HEK293 (cell line): Measurements from ENCODE around the gene SLC30A1.

Experiments used
- CTCF ChIA-PET: fragments of 350-600 bp; formaldehyde crosslinking; extraction: SDS; loops from one replicate; lab custom pipeline; 2021; ENCODE audit warnings: antibody characterized with exemption; lab: Yijun Ruan, JAX
- POLR2A ChIA-PET: fragments of 300-600 bp; formaldehyde crosslinking; extraction: SDS; loops from one replicate; lab custom pipeline; 2020; ENCODE audit warnings: antibody characterized with exemption, inconsistent platforms; lab: Yijun Ruan, JAX
- H3K27ac ChIP-seq: fragments of 200-500 bp; sonication (Bioruptor generic); 2 replicates; pipeline ENCODE4 v1.5.1; 2014; ENCODE audit warnings: low read depth, low read length, control low read depth, inconsistent platforms; ENCODE audit errors: extremely low read depth
- H3K36me3 ChIP-seq, 2 experiments: fragments of 200-500 bp in 1 of 2; sonication (Bioruptor generic) in 1 of 2; 1 replicate in 1 of 2; 2 replicates in 1 of 2; pipeline ENCODE4 v1.5.1; 2014 to 2017; ENCODE audit warnings: inconsistent platforms in 2 of 2, low read length in 2 of 2; ENCODE audit not compliant: control insufficient read depth in 2 of 2, insufficient read depth in 1 of 2
- H3K4me1 ChIP-seq: fragments of 200-500 bp; sonication (Bioruptor generic); 2 replicates; pipeline ENCODE4 v1.5.1; 2014; ENCODE audit warnings: mild to moderate bottlenecking, low read length, inconsistent platforms; ENCODE audit not compliant: control insufficient read depth, insufficient read depth
- H3K4me3 ChIP-seq: 2 replicates; pipeline ENCODE4 v1.5.1; 2011; ENCODE audit warnings: low read depth, mild to moderate bottlenecking, control low read depth, low read length, moderate library complexity
- H3K9me3 ChIP-seq: fragments of 200-500 bp; sonication (Bioruptor generic); 2 replicates; pipeline ENCODE4 v1.5.1; 2014; ENCODE audit warnings: low read depth, low read length, inconsistent platforms; ENCODE audit not compliant: control insufficient read depth, insufficient read depth
- BCL6B ChIP-seq: fragments of 450-650 bp; formaldehyde crosslinking; IDR thresholded peaks from 2 replicates; pipeline ENCODE4 v1.5.1; 2017; ENCODE audit warnings: missing biosample characterization, missing genetic modification characterization
- FEZF1 ChIP-seq: fragments of 450-650 bp; formaldehyde crosslinking; IDR thresholded peaks from 2 replicates; pipeline ENCODE4 v1.5.1; 2016; ENCODE audit warnings: missing biosample characterization, missing genetic modification characterization
- MZF1 ChIP-seq: fragments of 450-650 bp; formaldehyde crosslinking; IDR thresholded peaks from 2 replicates; pipeline ENCODE4 v1.5.1; 2017; ENCODE audit warnings: missing biosample characterization, missing genetic modification characterization, borderline replicate concordance
- OSR2 ChIP-seq: fragments of 450-650 bp; formaldehyde crosslinking; IDR thresholded peaks from 2 replicates; pipeline ENCODE4 v1.5.1; 2016; ENCODE audit warnings: missing biosample characterization, missing genetic modification characterization
- ZBTB10 ChIP-seq: fragments of 450-650 bp; formaldehyde crosslinking; IDR thresholded peaks from 2 replicates; pipeline ENCODE4 v1.5.1; 2016; ENCODE audit warnings: missing biosample characterization, missing genetic modification characterization
- ZBTB48 ChIP-seq: fragments of 450-650 bp; formaldehyde crosslinking; IDR thresholded peaks from 2 replicates; pipeline ENCODE4 v1.5.1; 2016; ENCODE audit warnings: missing biosample characterization, missing genetic modification characterization
- ZNF132 ChIP-seq: fragments of 450-650 bp; formaldehyde crosslinking; IDR thresholded peaks from 2 replicates; pipeline ENCODE4 v1.5.1; 2017; ENCODE audit warnings: missing biosample characterization, missing genetic modification characterization, borderline replicate concordance
- ZNF133 ChIP-seq: fragments of 450-650 bp; formaldehyde crosslinking; IDR thresholded peaks from 2 replicates; pipeline ENCODE4 v1.5.1; 2016; ENCODE audit warnings: missing biosample characterization, missing genetic modification characterization
- ZNF148 ChIP-seq: fragments of 450-650 bp; formaldehyde crosslinking; IDR thresholded peaks from 2 replicates; pipeline ENCODE4 v1.5.0; 2017; ENCODE audit warnings: missing biosample characterization, missing genetic modification characterization, borderline replicate concordance
- ZNF335 ChIP-seq: fragments of 450-650 bp; formaldehyde crosslinking; conservative IDR thresholded peaks from 2 replicates; pipeline ENCODE4 v1.5.1; 2016; ENCODE audit warnings: missing biosample characterization, missing genetic modification characterization
- ZNF544 ChIP-seq: fragments of 450-650 bp; formaldehyde crosslinking; IDR thresholded peaks from 2 replicates; pipeline ENCODE4 v1.5.0; 2017; ENCODE audit warnings: missing biosample characterization, missing genetic modification characterization
- ZNF621 ChIP-seq: fragments of 450-650 bp; formaldehyde crosslinking; IDR thresholded peaks from 2 replicates; pipeline ENCODE4 v1.5.1; 2017; ENCODE audit warnings: missing biosample characterization, missing genetic modification characterization
- ZNF645 ChIP-seq: fragments of 450-650 bp; formaldehyde crosslinking; IDR thresholded peaks from 2 replicates; pipeline ENCODE4; 2016; ENCODE audit warnings: missing biosample characterization, missing genetic modification characterization
- ZNF670 ChIP-seq: fragments of 450-650 bp; formaldehyde crosslinking; IDR thresholded peaks from 2 replicates; pipeline ENCODE4 v1.5.1; 2016; ENCODE audit warnings: missing biosample characterization, missing genetic modification characterization, low read depth
- ZNF768 ChIP-seq: fragments of 450-650 bp; formaldehyde crosslinking; IDR thresholded peaks from 2 replicates; pipeline ENCODE4 v1.5.1; 2018; ENCODE audit warnings: missing biosample characterization, mild to moderate bottlenecking, missing genetic modification characterization
- ZNF776 ChIP-seq: fragments of 450-650 bp; formaldehyde crosslinking; IDR thresholded peaks from 2 replicates; pipeline ENCODE4 v1.5.0; 2017; ENCODE audit warnings: missing biosample characterization, missing genetic modification characterization, borderline replicate concordance
- ZNF785 ChIP-seq: fragments of 450-650 bp; formaldehyde crosslinking; IDR thresholded peaks from 2 replicates; pipeline ENCODE4 v1.5.1; 2016; ENCODE audit warnings: missing biosample characterization, missing genetic modification characterization
- ZNF830 ChIP-seq: fragments of 450-650 bp; IDR thresholded peaks from 2 replicates; pipeline ENCODE4 v1.5.0; 2018; ENCODE audit warnings: missing biosample characterization, missing genetic modification characterization, low read depth, mild to moderate bottlenecking, moderate library complexity

SLC30A1 gene

GRCh38 chr1:211527888-211528287 lies 51.1 kb downstream of the SLC30A1 start:
- TF ChIP-seq BCL6B (tag by site-specific recombination) (no peak), ZNF670 (no peak), ZBTB48 (tag by site-specific recombination) (no peak), ZNF133 (tag by site-specific recombination) (no peak), ZNF768 (tag by site-specific recombination) (no peak), MZF1 (tag by site-specific recombination) (no peak), ZNF645 (tag by site-specific recombination) (no peak), ZBTB10 (tag by site-specific recombination) (no peak), ZNF785 (no peak), ZNF621 (no peak), FEZF1 (tag by site-specific recombination) (no peak), OSR2 (tag by site-specific recombination) (no peak), ZNF544 (no peak), ZNF132 (tag by site-specific recombination) (no peak), ZNF830 (tag by site-specific recombination) (no peak), ZNF148 (tag by site-specific recombination) (no peak), ZNF335 (tag by site-specific recombination) (no peak)
- POLR2A ChIA-PET, result interaction anchor here (1.5 kb wide), 1 partner anchor 148 kb away, joined by 3 read pairs; the partner anchor contains the start of gene NEK2
- H3K36me3 ChIP-seq, result no peaks in the 10 kb centered on the region
- CTCF ChIA-PET, result interaction anchor here (0.7 to 2.2 kb wide), 2 partner anchors 12 to 17 kb away, joined by 3 to 9 read pairs; no protein-coding TSS in a partner anchor
- H3K27ac ChIP-seq, result no peak overlapping the region
- H3K4me1 ChIP-seq, result no peaks in the 10 kb centered on the region
- no peaks in the 10 kb centered on the region for H3K9me3 ChIP-seq
- no peak overlapping the region for H3K4me3 ChIP-seq

- no peaks in the 10 kb centered on the region for H3K4me1 ChIP-seq
- H3K9me3 ChIP-seq, result no peaks in the 10 kb centered on the region
- no peak for TF ChIP-seq ZNF776 (tag by site-specific recombination)
- no peak overlapping the region for H3K27ac ChIP-seq
- CTCF ChIA-PET, result interaction anchor here (2.2 kb wide), 1 partner anchor 11 kb away, joined by 9 read pairs; no protein-coding TSS in a partner anchor
- no peaks in the 10 kb centered on the region for H3K36me3 ChIP-seq
- H3K4me3 ChIP-seq, result no peak overlapping the region
- POLR2A ChIA-PET, result no interaction called here
Observed at GRCh38 chr1:211527006-211527405, 52.0 kb downstream of the SLC30A1 start.
